Anterior cingulate cortex (tissue), 58 donors: Measurements from ENCODE around the gene EMSY.
"Not testable (repeated sequence)": the region's sequence is repeated elsewhere in the genome, so short reads cannot be mapped to it uniquely, and the experiment has no call there.

Experiments used
- DNase-seq, 58 donors: peaks; one replicate each; lab custom pipeline; 2025; lab: John Stamatoyannopoulos, UW

The EMSY gene

DNA sequence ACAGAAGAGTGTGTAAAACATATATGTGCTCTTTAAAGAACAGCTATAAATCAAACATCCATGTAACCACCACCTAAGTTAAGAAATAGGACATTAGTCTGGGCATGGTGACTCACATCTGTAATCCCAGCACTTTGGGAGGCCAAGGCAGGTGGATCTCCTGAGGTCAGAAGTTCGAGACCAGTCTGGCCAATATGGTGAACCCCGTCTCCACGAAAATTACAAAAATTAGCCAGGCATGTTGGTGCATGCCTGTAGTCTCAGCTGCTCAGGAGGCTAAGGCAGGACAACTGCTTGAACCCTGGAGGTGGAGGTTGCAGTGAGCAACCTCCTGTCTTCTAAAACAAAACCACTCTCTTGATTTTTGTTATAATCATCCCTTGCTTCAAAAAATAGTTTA, 122.4 kb downstream of the EMSY start:
- no peak for DNase-seq

DNA sequence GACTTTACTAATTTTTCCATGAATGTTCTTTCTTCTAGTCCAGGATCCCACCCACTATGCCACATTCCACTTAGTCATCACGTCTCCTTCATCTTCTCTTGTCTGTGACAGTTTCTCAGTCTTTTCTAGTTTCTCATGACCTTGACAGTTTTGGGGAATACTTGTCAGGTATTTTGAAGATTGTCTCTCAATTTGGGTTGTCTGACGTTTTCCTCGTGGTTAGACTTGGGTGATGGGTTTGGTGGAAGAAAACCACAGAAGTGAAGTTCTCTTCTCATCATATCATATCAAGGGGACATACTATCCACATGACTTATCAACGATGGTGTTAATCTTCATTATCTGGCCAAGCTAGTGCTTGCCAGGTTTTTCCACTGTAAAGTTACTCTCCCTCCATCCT, 123.3 kb downstream of the EMSY start:
- no peak for DNase-seq

DNA sequence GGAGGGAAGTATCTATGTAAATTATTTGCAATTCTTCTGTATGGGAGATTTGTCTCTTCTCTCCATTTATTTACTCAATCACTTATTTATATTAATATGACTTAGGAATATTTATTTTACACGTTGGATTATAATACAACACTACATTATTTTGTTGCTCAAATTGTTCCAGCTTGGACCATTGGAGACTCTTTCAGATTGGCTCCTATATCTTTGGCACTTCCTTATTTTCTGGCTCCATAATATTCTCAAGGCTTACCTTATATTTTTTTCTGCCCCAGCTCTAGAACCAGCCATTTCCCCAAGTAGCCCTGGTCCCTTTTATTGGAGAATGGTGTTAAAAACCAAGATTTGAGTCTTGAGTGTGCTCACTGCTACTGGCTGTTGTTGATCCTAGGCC, 123.8 kb downstream of the EMSY start:
- DNase-seq: no peak

DNA sequence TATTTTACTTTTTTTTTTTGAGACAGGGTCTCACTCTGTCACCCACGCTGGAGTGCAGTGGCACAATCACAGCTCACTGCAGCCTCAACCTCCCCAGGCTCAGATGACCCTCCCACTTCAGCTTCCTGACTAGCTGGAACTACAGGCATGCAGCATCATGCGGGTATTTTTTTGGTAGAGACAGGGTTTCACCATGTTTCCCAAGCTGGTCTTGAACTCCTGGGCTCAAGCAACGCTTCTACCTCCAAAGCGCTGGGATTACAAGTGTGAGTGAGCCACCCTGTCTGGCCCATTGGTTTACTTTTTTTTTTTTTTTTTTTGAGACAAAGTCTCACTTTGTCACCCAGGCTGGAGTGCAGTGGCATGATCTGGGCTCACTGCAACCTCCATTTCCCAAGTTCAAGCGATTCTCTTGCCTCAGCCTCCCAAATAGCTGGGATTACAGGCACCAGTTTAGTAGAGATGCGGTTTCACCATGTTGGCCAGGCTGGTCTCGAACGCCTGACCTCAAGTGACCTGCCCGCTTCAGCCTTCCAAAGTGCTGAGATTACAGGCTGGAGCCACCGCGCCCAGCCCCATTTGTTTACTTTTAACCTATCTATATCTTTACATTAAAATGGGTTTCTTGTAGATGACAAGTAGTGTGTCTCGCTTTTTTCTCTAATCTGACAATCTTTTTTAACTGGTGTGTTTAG, 127.5 kb downstream of the EMSY start:
- not testable (repeated sequence) for DNase-seq

DNA sequence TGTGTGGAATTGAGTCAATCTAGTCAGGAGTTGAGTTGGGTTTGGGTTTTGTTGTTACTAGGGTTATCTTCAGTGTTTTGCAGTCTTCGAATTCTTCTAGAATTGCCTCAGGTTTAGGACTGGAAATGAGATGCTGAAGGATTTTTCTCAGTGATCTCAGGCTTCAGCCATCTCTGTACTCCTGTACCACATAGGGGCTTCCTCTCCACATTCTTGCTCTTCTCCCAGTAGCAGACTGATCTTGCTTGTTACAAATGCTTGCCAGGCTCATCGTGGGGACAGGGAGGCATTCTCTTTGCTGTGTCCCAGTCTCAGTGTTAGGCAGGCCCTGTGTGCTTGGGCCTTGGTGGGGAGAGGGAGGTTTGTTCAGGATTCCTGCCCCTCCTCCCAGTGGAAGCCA, 129.6 kb downstream of the EMSY start:
- no peak for DNase-seq

DNA sequence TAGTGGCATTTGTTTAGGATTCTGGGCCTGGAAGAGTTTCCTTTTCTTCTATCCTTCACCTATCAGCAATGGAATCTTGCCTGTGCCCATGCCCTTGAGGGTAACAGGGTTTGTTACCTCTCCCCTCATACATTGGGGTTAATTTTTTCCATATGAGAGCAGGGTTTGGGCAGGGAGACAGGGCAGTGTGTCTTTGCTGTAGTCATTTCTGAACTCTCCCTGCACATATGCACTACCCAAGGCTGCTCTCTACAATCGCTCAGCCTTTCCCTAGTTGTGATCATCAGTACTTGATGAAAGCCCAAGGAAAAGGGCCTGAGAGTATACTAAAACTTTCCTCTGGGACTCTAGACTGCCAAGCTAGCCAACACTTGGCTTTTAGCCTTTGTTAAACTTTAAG, 130.1 kb downstream of the EMSY start:
- no peak for DNase-seq

DNA sequence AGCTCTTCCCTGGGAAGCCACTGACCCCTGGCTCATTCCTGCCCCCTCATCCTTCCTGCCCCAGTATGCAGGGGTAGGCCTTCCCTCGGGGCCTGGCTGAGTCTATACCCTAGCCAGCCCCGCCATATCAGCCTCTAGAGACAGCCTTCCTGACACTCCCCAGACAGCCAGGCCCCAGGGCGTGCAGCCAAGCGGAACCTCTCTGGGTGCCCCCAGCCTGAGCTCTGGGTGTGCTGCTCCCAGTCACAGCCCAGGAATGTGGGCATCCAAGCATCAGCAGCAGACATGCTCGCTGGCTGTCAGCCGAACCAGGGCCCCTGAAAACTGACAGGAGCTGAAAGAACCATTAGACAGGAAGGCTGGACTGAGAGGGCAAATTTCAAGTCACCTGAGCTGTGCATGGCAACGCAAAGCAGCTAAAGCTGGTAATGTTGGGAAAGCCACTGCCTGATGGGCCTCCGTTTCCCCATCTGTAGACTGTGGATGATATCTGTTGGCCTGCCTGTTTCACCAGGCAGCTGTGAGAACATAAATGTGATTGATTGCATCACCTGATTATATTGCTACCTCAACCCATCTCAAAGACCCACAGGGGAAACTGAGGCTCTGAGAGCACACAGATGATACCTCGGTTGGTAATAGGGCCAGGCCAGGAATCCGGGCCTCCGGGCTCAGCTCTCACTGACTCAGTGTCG, 132.6 kb downstream of the EMSY start:
- DNase-seq: no peak

DNA sequence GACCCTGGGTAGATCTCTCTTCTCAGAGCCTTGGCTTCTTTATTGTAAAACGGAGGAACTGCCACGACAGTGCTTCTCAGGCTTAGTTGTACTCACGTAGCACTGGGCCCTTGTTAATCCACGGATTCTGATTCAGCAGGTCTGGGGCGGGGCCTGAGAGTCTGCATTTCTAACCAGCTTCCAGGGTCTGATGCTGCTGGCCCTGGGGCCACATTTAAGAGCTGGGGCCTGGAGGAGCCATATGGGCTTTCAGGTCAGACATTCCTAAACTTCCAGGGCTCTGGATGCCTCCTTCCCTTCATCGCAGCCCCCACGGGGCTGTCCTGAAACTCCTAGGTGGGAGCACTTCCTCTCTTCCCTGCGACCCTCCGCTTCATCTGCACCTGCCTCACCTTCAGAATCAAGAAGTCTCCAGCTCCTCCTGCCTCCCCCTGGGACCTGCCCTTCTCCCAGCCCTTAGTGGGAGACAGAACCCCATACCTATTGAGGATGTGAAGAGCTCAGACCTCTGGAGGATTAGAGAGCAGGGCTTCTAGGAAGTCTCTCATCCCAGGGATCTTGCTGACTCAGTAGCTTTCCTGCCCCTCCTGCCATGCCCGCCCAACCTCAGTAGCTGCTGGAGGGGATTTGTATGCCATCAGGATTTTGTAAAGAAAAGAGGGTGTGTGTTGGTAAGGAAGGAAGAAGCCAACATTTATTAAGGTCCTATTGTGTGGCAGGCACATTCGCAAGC, 133.3 kb downstream of the EMSY start:
- no peak for DNase-seq

DNA sequence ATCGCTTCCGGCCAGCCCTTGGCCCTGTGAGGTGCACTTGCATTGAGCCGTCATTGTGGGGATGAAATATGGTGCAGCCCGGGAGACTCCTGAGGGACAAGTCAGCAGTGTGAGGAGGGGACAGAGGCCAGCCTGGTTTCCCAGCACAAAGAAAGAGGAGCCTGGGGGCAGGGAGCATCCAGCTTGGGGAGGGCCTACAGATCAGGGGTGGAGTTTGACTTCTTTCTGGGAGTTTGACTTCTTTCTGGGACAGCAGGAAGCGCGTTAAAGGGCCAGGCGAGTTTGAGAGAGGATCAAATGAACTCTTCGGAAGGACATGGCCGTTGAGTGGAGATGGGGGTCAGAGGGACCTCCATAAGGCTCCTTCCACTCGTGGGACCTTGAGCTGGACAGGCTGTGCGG, 133.8 kb downstream of the EMSY start:
- no peak for DNase-seq

DNA sequence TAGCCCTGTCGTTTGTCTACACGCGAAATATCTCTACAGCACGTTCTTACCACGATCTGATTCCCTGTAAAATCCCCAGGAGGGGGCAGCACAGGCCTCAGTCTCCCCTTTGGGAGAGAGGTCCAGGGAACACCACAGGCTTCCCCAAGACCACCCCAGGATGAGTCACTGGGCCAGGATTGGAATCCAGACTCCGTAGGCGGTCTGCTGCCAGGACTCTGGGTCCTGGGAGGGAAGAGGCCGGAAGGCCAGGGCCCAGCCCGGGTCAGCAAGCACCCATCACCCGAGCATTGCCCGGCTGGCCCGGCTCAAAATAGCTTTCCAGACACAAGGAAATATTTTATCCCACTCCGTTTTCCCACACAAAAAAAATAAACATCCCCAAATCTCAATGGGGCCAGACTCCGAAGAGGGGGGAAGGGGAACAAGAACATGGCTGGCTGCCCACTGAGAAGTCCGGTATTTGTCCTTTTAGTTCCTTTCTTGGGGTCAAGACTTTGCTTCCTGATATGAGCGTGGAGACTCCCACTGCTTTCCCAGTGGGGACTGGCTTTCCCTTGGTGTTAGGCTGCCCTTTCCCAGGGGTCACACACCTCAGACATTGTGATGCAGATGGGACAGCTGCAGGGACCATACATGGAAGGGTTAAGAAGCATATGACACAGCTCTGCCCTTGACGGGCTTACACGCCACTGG, 134.4 kb downstream of the EMSY start:
- DNase-seq: no peak

DNA sequence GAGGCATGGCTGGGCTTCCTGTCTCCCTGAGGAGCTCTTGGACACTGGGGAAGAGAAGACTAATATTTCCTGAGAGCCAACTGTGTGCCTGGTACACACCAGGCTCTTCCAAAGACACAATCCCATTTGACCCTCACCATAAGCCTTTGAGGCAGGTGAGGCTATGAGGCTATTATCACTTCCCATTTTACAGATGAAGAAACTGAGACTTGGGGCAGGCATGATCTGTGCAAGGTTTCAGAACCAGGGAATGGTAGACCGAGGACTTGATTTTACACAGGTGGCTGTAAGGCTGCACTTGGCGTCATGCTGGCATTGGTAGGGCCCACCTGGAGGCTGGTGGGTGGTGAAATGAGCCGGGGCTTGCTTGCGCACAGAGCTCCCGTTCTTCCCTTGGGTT, 134.9 kb downstream of the EMSY start:
- DNase-seq: no peak

DNA sequence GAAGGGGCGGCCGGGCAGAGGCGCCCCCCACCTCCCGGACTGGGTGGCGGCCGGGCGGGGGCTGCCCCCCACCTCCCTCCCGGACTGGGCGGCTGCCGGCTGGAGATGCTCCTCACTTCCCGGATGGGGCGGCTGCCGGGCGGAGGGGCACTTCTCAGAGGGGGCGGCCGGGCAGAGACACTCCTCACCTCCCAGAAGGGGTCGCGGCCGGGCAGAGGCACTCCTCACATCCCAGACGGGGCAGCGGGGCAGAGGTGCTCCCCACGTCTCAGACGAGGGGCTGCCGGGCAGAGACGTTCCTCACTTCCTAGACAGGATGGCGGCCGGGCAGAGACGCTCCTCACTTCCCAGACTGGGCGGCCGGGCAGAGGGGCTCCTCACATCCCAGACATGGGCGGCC, 137.7 kb downstream of the EMSY start:
- DNase-seq: not testable (repeated sequence)

DNA sequence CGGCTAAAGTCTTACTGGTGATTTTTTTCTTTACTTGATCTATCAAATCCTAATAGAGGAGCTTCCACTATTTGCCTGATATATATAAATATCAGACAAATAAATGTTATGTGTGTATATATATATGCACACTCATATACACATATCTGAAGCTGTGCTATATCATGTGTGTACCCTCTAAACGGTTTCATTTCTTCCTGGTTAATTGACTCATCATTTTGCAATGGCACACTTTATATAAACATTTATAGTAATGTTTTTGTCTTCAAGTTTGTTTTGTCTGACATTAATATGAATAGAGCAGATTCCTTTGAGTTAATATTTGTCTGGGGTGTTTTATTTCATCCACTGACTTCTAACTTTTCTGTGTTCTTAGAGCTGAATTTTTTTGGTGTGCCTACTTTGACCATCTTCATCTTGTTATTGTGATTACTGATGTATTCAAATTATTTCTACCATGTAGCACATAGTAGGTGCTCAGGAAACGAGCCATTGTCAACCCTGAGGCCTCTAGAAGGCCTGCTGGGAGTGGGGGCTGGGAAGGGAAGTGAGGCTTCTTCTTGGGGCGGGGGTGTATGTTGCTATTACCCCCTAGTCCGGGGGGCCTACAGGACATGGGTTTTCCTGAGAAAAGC, 143.1 kb downstream of the EMSY start:
- no peak for DNase-seq

DNA sequence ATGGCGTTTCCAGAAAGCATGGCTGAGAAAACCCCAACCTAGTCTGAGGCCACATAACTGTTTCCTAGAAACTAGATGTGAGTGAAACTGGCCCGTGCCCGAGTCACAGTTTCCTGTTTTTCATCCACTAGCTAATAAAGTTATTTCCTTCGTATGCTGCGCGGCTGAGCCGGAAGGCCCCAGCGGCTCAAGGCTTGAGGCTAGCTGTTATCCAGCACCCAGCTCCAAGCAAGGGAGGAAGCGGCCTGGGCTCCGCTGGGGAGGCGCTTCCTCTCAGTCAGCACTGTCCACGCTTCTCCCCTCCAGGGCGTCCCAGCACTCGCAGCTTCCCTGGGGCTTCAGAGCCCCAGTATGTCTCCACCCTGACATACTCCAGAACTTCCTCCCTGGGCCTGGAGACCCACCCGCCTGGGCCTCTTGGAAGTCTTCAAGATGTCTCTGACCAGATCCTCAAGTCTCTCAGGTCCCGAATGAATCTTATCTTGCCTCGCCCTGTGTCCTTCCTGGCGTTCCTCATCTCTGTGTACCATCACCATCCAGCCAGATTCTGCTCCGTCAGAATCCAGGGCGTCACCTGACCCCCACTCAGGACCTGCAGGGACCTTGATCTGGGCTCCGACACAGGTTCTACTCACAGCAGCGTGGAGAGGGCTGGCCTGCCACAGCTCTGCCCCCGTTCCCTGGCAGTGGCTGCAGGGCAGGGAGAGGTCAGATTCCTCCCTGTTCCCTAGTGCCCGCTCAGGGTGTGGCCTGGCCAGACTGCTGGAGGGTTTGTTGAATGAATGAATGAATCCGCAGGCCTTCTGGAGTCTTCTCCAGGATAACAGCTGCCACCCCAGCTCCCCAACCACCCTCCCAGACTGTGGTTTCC, 143.9 kb downstream of the EMSY start:
- DNase-seq: peak in 1 of 58 donors; percentile 25

DNA sequence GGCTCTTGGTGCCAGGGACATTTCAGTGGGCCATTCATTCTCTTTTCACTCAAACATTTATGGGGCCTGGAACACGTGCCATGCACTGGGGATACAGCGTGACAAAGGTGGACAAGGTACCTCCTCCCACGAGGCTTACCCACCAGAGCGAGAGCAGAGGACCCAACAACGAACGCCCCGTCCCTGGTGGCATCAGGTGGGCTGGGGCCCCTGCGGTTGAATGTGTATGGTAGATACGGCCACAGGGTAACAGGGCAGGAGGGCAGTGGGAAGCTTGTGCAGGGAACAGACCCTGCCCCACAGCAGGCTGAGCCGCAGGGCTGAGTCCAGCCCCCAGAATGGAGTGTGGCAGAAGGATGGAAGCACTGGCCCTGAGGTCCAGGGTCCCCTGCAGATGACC, 144.7 kb downstream of the EMSY start:
- DNase-seq: no peak

DNA sequence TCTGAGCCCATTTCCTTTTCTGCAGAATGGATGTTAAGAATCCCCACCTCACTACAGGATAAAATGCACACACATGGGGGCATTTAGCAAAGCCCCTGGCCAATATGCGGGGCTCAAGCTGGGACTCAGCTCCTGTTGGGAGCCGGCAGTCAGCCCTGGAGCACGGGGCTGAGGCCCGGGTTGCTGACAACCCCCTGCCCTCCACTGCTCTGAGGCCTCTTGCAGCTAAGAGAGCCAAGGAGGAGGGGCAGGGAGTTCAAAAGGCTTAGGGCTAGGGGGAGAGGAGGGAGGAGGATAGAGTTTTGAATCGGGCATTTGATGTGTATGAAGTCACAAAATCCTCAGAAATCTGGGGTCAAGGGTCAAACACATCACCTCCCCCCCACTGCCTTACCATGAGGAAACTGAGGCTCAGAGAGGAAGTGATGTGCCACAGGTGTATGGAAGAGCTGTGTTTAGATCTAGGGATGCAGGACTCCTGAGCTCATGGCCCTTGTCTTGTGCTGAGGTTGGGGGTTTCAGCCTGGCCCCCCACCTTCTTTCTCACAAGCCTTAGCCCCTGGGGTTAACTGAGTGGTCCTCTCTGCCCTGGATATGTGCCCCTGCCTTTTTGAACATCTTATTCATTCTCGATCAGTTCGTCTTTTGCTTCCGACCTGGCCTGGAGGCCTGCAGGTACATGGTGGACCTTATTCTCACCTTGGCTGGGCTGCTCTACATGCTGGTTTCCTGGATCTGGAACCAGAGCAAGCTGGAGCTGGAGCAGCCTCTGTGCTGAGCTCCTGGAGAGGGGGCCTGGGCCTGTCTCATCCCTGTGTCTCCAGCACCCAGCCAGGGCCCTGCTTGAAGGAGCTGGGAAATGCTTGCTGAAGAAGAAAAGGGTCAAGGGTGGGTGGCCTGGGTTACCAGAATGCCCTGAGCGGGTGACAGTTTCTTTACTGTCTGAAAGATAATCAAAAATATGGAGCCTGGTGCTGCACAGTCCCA, 145.4 kb downstream of the EMSY start:
- no peak for DNase-seq

DNA sequence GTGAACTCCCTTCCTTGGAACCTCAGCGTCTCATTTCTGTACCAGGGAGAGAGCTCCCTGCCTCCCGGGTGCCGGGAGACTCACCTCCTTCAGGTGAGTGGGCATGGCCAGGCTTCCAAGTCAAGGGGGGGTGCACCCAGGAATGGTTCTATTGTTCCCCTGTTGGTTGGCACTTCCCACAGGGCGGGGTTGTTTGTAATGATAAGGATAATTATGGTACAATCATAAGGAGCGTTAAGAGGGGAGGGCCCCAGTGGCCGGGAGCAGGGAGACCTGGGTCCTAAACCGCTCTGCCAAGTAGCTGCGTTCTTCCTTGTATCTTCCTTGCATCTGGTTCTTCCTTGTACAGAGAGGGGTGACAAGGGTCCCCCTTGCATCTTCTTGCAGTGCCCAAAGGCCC, 146.6 kb downstream of the EMSY start:
- no peak for DNase-seq
